ENCODE results near the gene RGS6.

Gene RGS6

GRCh38 chr14:72383865-72384264 is 451.6 kb downstream of the RGS6 start:
- no peak overlapping the region for H3K4me3 ChIP-seq (ENCODE audit: low read depth, low read length)

- no peak overlapping the region for H3K4me3 ChIP-seq (ENCODE audit: low read depth, low read length)
These were observed 455.5 kb downstream of the RGS6 start for GRCh38 chr14:72387726-72388125.

- H3K4me3 ChIP-seq (ENCODE audit: low read depth, low read length): no peak overlapping the region
These were observed 457.0 kb downstream of the RGS6 start for GRCh38 chr14:72389200-72389599.

DNA sequence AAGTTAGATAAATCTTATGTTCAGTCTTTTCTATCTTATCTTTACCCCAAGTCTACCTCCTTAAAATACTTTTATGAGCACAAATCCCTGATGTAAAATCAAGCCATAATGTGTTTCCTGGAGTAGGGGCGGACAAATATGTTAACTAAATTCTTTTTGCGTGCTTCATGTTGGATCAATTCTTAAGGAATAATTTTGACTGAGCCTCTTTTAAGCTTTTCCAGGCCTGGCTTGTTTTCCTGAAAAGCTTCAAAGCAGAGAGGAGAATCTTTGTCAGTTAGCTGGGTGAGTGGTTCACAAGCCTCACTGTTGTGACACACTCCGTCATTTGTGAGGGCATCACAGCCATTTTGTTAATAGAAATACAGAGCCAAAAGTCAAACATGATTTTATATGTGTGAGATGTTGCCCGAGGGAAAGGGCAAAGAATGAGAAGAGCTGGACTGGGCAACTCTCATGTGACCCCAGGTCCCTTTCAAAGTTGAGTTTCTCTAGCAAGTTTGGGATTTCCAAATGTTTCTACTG is 468.9 kb downstream of the RGS6 start:
- no peak overlapping the region for H3K4me3 ChIP-seq (ENCODE audit: low read depth, low read length)

DNA sequence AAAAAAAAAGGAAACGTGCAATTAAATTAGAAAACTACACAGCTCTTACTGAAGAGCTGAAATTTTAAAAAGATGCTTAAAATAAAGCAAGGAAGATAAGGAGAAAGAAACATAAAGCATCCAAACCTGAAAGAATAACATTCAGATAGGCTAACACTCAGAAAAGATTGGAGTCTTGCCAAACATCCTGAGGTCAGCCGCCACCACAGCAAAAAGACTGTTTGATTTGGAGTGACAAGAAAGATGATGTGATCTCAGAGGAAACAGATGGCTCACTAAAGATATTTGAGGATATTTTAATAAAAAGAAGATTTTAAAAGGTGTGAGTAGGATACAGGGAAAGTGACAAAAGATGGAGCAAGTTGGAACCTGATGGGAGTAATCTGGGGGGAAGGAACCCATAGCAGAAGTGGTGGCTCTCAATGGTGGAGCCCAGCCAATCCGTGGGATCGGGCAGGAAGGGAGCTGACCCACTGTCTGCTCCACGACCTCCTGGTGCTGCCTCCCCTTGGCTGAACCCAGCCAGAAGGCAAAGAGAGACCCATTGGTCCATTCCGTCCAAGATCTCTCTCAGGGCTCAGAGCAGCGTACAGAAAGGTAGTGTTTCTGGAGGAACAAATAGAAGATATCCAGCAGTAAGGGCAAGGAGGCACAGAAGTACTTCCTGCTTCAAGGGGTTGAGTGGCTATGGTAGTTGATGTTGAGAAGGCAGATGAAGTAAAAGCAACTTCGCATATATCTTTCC is 469.6 kb downstream of the RGS6 start:
- no peak overlapping the region for H3K4me3 ChIP-seq (ENCODE audit: low read depth, low read length)

DNA sequence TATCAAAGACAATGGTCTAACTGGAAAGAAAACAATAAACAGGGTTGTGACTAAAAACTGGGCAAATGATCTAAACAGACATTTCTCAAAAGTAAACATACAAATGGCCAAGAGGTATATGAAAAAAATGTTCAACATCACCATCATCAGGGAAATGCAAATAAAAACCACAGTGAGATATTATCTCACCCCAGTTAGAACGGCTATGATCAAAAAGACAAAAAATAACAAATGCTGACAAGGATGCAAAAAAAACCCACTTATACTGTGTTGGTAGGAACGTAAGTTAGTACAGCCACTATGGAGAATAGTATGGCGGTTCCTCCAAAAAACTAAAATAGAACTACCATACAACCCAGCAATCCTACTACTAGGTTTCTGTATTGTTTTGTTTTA is 470.1 kb downstream of the RGS6 start:
- no peak overlapping the region for H3K4me3 ChIP-seq (ENCODE audit: low read depth, low read length)

GRCh38 chr14:72404106-72404774 is 472.0 kb downstream of the RGS6 start:
- H3K4me3 ChIP-seq (ENCODE audit: low read depth, low read length): no peak overlapping the region

GRCh38 chr14:72404998-72405397 is 472.8 kb downstream of the RGS6 start:
- H3K4me3 ChIP-seq (ENCODE audit: low read depth, low read length): no peak overlapping the region

- no peak overlapping the region for H3K4me3 ChIP-seq (ENCODE audit: low read depth, low read length)
These were observed 475.8 kb downstream of the RGS6 start for GRCh38 chr14:72408020-72408419.

GRCh38 chr14:72409047-72409446 is 476.8 kb downstream of the RGS6 start:
- no peak overlapping the region for H3K4me3 ChIP-seq (ENCODE audit: low read depth, low read length)

- no peak overlapping the region for H3K4me3 ChIP-seq (ENCODE audit: low read depth, low read length)
These were observed 484.0 kb downstream of the RGS6 start for GRCh38 chr14:72416081-72416849.

- H3K4me3 ChIP-seq (ENCODE audit: low read depth, low read length): no peak overlapping the region
These were observed 484.7 kb downstream of the RGS6 start for GRCh38 chr14:72416892-72417291.

DNA sequence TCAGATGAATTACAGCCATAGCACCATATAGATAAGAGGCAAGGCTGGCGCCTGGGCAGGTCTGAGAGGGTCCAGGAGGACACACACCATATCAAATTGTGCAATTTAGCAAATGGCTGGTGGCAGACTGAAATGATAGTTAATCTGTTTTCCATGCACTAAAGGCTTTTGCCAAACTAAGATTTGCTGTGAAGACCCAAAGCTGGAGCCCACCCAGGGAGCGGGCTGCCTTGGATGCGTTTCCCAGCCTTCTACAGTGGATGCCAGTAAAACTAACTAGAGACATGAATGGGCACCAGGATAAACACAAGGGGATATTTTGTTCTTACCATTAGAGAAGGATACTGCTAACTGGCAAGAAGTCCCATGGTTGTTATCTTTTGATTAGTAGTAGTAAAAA is 486.6 kb downstream of the RGS6 start:
- no peak overlapping the region for H3K4me3 ChIP-seq (ENCODE audit: low read depth, low read length)

DNA sequence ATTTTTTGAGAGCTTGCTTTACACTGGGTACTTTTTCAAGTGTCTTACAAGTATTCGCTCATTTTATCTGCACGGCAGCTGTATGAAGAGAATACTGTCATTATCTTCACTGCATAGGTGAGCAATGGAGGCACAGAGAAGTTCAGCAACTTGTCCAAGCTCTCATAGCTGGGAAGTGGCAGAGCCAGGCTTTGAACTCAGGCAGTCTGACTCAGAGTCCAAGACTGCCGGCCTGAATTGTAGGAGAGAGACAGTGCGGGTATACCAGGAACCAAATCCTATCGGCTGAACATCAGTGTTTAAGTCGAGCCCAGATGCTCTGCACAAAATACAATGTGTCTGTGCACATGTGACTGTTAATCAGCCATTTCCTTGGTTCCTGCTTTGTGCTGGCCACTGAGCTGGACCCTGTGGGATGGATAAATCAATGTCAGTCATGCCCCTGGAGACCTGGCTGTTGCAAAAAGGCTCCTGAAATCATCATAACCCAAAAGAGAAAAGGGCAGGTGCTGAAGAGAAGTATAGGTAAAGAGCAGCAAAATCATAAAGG is 487.1 kb downstream of the RGS6 start:
- H3K4me3 ChIP-seq (ENCODE audit: low read depth, low read length): no peak overlapping the region

GRCh38 chr14:72420749-72421474 is 488.7 kb downstream of the RGS6 start:
- H3K4me3 ChIP-seq (ENCODE audit: low read depth, low read length): no peak overlapping the region

DNA sequence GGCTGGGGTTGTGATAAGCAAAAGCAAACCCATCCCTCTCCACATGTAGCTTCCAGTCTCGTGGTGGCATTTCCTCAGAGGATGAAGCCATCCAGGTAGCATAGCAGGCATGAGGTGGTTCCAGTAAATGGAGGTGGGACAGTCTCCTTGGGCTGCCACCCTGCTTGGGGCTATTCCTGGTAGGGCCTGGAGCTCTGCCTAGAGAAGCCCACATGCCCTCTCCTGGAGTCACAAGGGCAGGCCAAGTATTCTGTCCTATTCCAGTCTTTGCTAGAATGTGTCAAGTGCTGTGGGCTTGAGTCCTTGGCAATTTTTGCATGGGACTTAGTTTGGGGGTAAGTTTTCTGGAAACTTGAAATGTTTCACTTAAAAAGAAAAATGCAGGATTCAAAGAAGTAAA is 491.7 kb downstream of the RGS6 start:
- no peak overlapping the region for H3K4me3 ChIP-seq (ENCODE audit: low read depth, low read length)

- no peak overlapping the region for H3K4me3 ChIP-seq (ENCODE audit: low read depth, low read length)
These were observed 498.2 kb downstream of the RGS6 start for GRCh38 chr14:72430457-72430856.

GRCh38 chr14:72432748-72433147 is 500.5 kb downstream of the RGS6 start:
- H3K4me3 ChIP-seq (ENCODE audit: low read depth, low read length): no peak overlapping the region

GRCh38 chr14:72433511-72433910 is 501.3 kb downstream of the RGS6 start:
- H3K4me3 ChIP-seq (ENCODE audit: low read depth, low read length): no peak overlapping the region

GRCh38 chr14:72434856-72435255 is 502.6 kb downstream of the RGS6 start:
- no peak overlapping the region for H3K4me3 ChIP-seq (ENCODE audit: low read depth, low read length)

DNA sequence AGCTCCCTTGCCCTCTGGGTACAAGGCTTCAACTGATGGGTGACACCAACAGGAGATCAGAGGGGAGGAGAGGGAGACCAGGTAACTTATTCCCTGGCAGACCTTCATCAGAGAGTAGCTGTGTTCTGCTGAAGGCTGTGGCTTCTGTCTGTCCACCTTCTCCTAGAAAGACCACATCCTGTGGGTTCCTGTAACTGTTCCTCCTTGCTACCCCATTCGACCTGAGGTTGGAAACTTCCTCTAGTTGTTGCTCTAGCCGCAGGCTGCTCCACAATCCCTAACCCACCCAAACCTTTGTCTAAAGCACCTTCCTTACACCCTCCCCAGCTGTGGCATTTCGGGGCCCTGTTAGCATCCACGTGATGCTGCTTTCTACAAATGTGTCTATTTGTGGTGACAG is 507.5 kb downstream of the RGS6 start:
- no peak overlapping the region for H3K4me3 ChIP-seq (ENCODE audit: low read depth, low read length)
